MM.1S (cell line): ENCODE results near the gene ABTB2.
"Not testable (repeated sequence)": the region's sequence is repeated elsewhere in the genome, so short reads cannot be mapped to it uniquely, and the experiment has no call there.

Source experiments
- DNase-seq: peaks from one replicate; pipeline ENCODE4 v3.0.0-alpha.2; 2015
- H2AFZ ChIP-seq: fragments of 300-600 bp; sonication (generic); 2 replicates; pipeline ENCODE4 v1.6.0; 2016; ENCODE audit warnings: antibody characterized with exemption, low read length
- H3F3A ChIP-seq: fragments of 300-600 bp; sonication (generic); 2 replicates; pipeline ENCODE4 v1.6.1; 2016; ENCODE audit warnings: mild to moderate bottlenecking, antibody characterized with exemption, low read length, moderate library complexity, mixed read lengths; ENCODE audit not compliant: insufficient read depth
- H3K27ac ChIP-seq: fragments of 300-600 bp; sonication (generic); 2 replicates; pipeline ENCODE4 v1.5.1; 2016; ENCODE audit warnings: mild to moderate bottlenecking, low read length
- H3K27me3 ChIP-seq: fragments of 300-600 bp; sonication (generic); replicated peaks from 2 replicates; pipeline ENCODE4 v1.6.0; 2016; ENCODE audit warnings: low read length; ENCODE audit not compliant: insufficient read depth
- H3K36me3 ChIP-seq: fragments of 300-600 bp; sonication (generic); replicated peaks from 2 replicates; pipeline ENCODE4 v1.6.1; 2016; ENCODE audit warnings: mild to moderate bottlenecking, low read length, mixed read lengths; ENCODE audit not compliant: insufficient read depth
- H3K4me1 ChIP-seq: fragments of 300-600 bp; sonication (generic); 2 replicates; pipeline ENCODE4 v1.6.1; 2016; ENCODE audit warnings: low read length, mixed read lengths
- H3K4me2 ChIP-seq: fragments of 300-600 bp; sonication (generic); 2 replicates; pipeline ENCODE4 v1.6.0; 2016; ENCODE audit warnings: low read depth, low read length
- H3K4me3 ChIP-seq: fragments of 300-600 bp; sonication (generic); 2 replicates; pipeline ENCODE4 v1.5.1; 2016; ENCODE audit warnings: low read length, mixed read lengths
- H3K79me2 ChIP-seq: fragments of 300-600 bp; sonication (generic); 2 replicates; pipeline ENCODE4 v1.6.1; 2016; ENCODE audit warnings: mixed run types, low read length, mixed read lengths
- H3K9ac ChIP-seq: fragments of 300-600 bp; sonication (generic); 2 replicates; pipeline ENCODE4 v1.6.1; 2016; ENCODE audit warnings: low read length, mixed read lengths
- H3K9me2 ChIP-seq: fragments of 300-600 bp; sonication (generic); replicated peaks from 2 replicates; pipeline ENCODE4 v1.6.1; 2016; ENCODE audit warnings: mild to moderate bottlenecking, low read length, mixed read lengths; ENCODE audit not compliant: insufficient read depth
- H3K9me3 ChIP-seq: fragments of 300-600 bp; sonication (generic); replicated peaks from 2 replicates; pipeline ENCODE4 v1.6.1; 2016; ENCODE audit warnings: mild to moderate bottlenecking, low read length, mixed read lengths; ENCODE audit not compliant: insufficient read depth
- H4K20me1 ChIP-seq: fragments of 300-600 bp; sonication (generic); 2 replicates; pipeline ENCODE4 v1.6.1; 2016; ENCODE audit warnings: mild to moderate bottlenecking, low read length, moderate library complexity, mixed read lengths; ENCODE audit not compliant: insufficient read depth
- EZH2 ChIP-seq: fragments of 300-600 bp; sonication (generic); optimal IDR thresholded peaks from 2 replicates; pipeline ENCODE3; 2017; ENCODE audit warnings: low read depth, mild to moderate bottlenecking, antibody characterized with exemption, low read length, mixed read lengths
- EZH2phosphoT487 ChIP-seq: fragments of 300-600 bp; sonication (generic); IDR thresholded peaks from 2 replicates; pipeline ENCODE4 v1.6.1; 2018; ENCODE audit warnings: antibody characterized with exemption, low read length
- TF ChIP-seq, protein P1 (sequence below): fragments of 300-600 bp; sonication (generic); IDR thresholded peaks from 2 replicates; pipeline ENCODE4 v1.5.1; 2016; ENCODE audit warnings: antibody characterized with exemption, low read length, mixed read lengths

ABTB2 gene

DNA sequence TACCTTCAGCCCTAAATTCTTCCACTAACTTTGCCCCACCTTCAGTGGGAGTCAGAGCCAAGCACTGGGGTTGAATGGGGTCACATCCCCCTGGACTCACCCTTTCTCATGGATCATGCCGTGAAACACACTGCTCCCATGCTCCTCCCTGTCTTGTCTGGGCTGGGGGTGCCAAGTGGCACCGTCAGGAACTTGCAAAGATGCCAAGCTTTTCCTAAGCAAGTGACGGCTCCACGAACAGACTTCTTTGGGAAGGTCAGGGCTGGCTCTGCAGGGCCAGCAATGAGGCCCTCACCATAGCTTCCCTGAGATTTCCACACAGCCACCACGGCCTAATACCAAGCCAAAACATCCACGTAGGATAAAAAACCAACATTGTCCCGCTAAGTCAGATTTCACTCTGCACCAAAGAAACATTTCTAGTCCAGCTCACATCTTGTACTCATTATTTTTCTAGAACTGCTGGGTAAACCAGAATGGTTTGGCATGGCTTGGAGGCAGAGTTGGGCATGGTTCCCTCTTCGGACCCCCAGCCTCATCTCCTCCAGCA, 175.9 kb downstream of the ABTB2 start:
- TF ChIP-seq, protein P1, sequence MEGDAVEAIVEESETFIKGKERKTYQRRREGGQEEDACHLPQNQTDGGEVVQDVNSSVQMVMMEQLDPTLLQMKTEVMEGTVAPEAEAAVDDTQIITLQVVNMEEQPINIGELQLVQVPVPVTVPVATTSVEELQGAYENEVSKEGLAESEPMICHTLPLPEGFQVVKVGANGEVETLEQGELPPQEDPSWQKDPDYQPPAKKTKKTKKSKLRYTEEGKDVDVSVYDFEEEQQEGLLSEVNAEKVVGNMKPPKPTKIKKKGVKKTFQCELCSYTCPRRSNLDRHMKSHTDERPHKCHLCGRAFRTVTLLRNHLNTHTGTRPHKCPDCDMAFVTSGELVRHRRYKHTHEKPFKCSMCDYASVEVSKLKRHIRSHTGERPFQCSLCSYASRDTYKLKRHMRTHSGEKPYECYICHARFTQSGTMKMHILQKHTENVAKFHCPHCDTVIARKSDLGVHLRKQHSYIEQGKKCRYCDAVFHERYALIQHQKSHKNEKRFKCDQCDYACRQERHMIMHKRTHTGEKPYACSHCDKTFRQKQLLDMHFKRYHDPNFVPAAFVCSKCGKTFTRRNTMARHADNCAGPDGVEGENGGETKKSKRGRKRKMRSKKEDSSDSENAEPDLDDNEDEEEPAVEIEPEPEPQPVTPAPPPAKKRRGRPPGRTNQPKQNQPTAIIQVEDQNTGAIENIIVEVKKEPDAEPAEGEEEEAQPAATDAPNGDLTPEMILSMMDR, result no peak
- TF ChIP-seq EZH2 (no peak), EZH2phosphoT487 (no peak)
- H3K9ac ChIP-seq, result no peak overlapping the region
- no peaks in the 10 kb centered on the region for H3K79me2 ChIP-seq
- no peaks in the 10 kb centered on the region for H4K20me1 ChIP-seq
- H3K27me3 ChIP-seq, result no peaks in the 10 kb centered on the region
- no peak overlapping the region for H3K4me2 ChIP-seq
- H3K36me3 ChIP-seq, result no peaks in the 10 kb centered on the region
- H3K4me3 ChIP-seq, result no peak overlapping the region
- no peak overlapping the region for H2AFZ ChIP-seq
- no peak for DNase-seq
- no peaks in the 10 kb centered on the region for H3K9me2 ChIP-seq
- H3K4me1 ChIP-seq, result no peaks in the 10 kb centered on the region
- H3F3A ChIP-seq, result no peaks in the 10 kb centered on the region
- no peaks in the 10 kb centered on the region for H3K9me3 ChIP-seq
- H3K27ac ChIP-seq, result no peak overlapping the region

DNA sequence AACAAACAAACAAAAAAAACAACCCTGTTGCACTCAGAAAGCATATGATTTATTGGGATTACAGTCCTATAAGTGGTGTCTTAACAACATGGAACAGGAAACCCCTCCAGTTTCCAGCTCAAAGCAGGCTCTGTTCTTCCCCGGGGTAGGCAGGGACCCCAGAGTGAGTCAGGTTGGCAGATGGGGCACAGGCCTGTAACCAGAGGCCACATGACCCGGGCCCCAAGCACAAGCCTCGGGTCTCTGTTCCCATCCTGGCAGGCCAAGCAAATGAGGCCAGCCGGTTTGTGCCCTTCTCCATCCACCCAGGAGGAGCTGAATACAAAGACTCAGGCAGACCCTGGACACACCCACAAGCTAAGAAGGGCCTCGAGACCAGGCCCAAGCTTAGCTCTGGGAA, 176.6 kb downstream of the ABTB2 start:
- Histone ChIP-seq H2AFZ (no peak overlapping the region), H4K20me1 (no peaks in the 10 kb centered on the region), H3F3A (no peaks in the 10 kb centered on the region), H3K36me3 (no peaks in the 10 kb centered on the region), H3K9me2 (no peaks in the 10 kb centered on the region), H3K27me3 (no peaks in the 10 kb centered on the region), H3K9ac (no peak overlapping the region), H3K4me2 (no peak overlapping the region), H3K4me1 (no peaks in the 10 kb centered on the region), H3K79me2 (no peaks in the 10 kb centered on the region), H3K27ac (no peak overlapping the region), H3K4me3 (no peak overlapping the region), H3K9me3 (no peaks in the 10 kb centered on the region)
- DNase-seq, result no peak
- TF ChIP-seq EZH2 (no peak), EZH2phosphoT487 (no peak)
- TF ChIP-seq, protein P1, result no peak

- not testable (repeated sequence) for H3K79me2 ChIP-seq, H2AFZ ChIP-seq, H3K9ac ChIP-seq, H3K4me2 ChIP-seq, H3F3A ChIP-seq, H3K4me3 ChIP-seq, H3K27me3 ChIP-seq, H3K36me3 ChIP-seq, H3K9me3 ChIP-seq, H3K4me1 ChIP-seq, H3K9me2 ChIP-seq, H4K20me1 ChIP-seq, H3K27ac ChIP-seq, DNase-seq
These were observed 177.0 kb downstream of the ABTB2 start for GRCh38 chr11:34180814-34181165.

DNA sequence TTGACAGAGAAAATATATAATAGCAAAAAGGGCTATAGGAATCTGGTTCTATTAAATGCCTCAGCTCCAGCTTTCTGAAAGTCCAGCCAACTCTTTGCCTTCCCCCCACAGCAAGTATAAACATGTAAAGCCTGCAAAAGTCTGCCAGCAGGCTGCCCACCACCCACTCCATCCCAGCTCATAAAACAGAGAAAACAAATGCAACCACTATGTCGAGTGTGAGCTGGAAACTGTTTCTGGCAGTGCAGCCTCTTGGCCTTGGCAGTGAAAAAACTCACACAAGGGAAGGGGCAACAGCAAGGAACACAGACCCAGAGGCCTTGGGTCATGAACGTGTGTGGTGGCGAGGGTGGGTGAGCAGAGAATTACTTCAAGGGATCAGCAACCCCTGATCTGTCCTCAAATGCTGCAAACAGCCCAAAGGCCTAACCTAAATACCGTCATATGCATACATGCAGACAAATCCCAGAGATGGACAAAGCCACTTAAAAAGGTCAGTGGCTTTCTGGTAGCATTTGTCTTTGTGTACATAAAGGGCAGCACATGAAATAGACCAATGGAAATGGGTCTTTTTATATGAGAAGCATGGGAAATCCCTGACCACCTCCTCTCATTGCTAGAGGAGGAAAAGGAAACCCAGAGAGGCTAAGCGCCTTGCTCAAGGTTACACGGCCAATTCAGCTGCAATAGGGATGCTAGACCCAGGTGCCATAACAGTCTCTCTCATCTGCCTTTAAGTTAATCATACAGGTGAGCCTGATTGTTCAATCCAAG, 177.6 kb downstream of the ABTB2 start:
- DNase-seq, result no peak
- Histone ChIP-seq H3K4me1 (peaks cover 5% of the 10 kb centered on the region; the same call in 1 of the 2 replicates), H3K27me3 (no peaks in the 10 kb centered on the region), H3K36me3 (no peaks in the 10 kb centered on the region), H3K9ac (no peak overlapping the region), H3K9me2 (no peaks in the 10 kb centered on the region), H3K79me2 (no peaks in the 10 kb centered on the region), H3K9me3 (no peaks in the 10 kb centered on the region), H3K4me2 (no peak overlapping the region), H3F3A (0 out of 2 replicates have a peak, but pooled peaks cover 4% of the 10 kb centered on the region), H2AFZ (no peak overlapping the region), H4K20me1 (no peaks in the 10 kb centered on the region), H3K4me3 (no peak overlapping the region), H3K27ac (no peak overlapping the region)
- TF ChIP-seq EZH2phosphoT487 (no peak), EZH2 (no peak)
- TF ChIP-seq, protein P1, result no peak
